GM21528 (cell line): Measurements from ENCODE around the gene HAUS6.
"Not testable (repeated sequence)": the region's sequence is repeated elsewhere in the genome, so short reads cannot be mapped to it uniquely, and the experiment has no call there.

Experiments
- ATAC-seq: cut with Tn5 transposase; IDR thresholded peaks from one replicate; pipeline ENCODE4 v1.9.1; 2021; ENCODE audit warnings: mild to moderate bottlenecking, moderate library complexity; ENCODE audit not compliant: unreplicated experiment, low FRiP score

HAUS6 gene, protein sequence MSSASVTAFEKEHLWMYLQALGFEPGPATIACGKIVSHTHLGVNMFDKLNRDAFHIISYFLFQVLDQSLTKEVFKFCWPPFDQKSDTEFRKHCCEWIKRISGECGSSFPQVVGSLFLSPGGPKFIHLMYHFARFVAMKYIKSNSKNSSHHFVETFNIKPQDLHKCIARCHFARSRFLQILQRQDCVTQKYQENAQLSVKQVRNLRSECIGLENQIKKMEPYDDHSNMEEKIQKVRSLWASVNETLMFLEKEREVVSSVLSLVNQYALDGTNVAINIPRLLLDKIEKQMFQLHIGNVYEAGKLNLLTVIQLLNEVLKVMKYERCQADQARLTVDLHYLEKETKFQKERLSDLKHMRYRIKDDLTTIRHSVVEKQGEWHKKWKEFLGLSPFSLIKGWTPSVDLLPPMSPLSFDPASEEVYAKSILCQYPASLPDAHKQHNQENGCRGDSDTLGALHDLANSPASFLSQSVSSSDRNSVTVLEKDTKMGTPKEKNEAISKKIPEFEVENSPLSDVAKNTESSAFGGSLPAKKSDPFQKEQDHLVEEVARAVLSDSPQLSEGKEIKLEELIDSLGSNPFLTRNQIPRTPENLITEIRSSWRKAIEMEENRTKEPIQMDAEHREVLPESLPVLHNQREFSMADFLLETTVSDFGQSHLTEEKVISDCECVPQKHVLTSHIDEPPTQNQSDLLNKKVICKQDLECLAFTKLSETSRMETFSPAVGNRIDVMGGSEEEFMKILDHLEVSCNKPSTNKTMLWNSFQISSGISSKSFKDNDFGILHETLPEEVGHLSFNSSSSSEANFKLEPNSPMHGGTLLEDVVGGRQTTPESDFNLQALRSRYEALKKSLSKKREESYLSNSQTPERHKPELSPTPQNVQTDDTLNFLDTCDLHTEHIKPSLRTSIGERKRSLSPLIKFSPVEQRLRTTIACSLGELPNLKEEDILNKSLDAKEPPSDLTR

DNA sequence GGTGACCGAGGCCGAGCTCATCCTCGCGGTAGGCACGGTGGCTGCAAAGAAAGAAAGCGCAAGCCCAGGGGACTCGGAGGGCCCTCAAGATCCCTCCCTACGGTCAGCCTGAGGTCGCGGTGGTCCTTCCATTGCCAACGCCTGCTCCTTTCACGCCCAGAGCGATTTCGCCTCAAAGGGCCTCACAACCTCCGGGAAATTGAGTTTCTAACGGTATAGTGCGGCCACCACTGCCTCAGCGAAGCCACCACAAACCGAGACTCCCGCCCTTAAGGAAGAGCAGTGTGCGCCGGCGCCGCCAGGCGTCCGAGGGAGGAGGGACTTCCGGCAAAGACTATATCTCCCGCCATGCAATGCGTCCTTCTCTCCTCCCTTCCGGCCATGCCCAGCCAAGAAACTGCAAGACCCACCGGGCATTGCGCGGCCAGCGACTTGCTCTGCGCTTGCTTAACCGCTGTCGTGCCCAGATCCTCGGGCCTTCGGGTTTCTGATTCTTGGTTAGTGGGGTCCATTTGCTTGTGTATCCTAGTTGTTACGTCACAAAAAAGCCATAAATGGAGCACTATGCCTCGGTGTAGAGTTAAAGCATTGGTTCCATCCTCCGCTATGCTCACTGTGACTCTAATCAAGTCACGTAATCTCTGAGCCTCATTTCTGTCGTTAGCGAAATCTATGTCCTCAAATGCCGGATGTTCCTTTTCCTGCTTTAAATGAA lies at the start of gene HAUS6:
TSS of gene HAUS6 (minus strand) at position 274 of the 715 bp plus-strand sequence. CDS start at position 21, 253 bp downstream.
- ATAC-seq: peak; percentile 99

DNA sequence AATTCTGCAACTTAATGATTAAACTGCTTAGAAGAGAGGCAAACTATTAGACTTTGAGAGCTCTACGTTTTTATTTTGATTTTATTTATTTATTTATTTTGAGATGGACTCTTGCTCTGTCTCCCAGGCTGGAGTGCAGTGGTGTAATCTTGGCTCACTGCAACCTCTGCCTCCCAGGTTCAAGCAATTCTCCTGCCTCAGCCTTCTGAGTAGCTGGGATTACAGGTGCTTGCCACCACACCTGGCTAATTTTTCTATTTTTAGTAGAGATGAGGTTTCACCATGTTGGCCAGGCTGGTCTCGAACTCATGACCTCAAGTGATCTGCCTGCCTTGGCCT lies 49.4 kb upstream of the HAUS6 start:
- ATAC-seq: not testable (repeated sequence)

- no peak for ATAC-seq
Observed at GRCh38 chr9:19151425-19152159, 48.9 kb upstream of the HAUS6 start.

- ATAC-seq: no peak
Observed at GRCh38 chr9:19149230-19149629, 46.5 kb upstream of the HAUS6 start.

DNA sequence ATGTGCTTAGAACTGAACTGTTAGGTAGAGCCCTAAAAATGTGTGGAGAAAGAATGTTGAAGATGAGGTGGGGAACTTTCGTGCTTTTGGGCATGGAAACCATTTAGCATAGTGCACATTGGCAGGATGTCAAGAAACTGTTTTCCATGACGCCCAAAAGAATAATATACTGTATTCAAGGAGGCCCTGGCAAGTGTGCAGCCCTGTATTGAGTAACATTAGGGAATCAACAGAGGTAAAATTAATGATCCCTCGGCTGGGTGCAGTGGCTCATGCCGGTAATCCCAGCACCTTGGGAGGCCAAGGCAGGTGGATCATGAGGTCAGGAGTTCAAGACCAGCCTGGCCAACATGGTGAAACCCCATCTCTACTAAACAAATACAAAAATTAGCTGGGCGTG lies 45.5 kb upstream of the HAUS6 start:
- no peak for ATAC-seq

- no peak for ATAC-seq
Observed at GRCh38 chr9:19146441-19147024, 43.8 kb upstream of the HAUS6 start.

- no peak for ATAC-seq
Observed at GRCh38 chr9:19145881-19146280, 43.2 kb upstream of the HAUS6 start.

- ATAC-seq: no peak
Observed at GRCh38 chr9:19140259-19140658, 37.6 kb upstream of the HAUS6 start.

- ATAC-seq: no peak
Observed at GRCh38 chr9:19138084-19138483, 35.4 kb upstream of the HAUS6 start.

- no peak for ATAC-seq
Observed at GRCh38 chr9:19137282-19137681, 34.6 kb upstream of the HAUS6 start.

DNA sequence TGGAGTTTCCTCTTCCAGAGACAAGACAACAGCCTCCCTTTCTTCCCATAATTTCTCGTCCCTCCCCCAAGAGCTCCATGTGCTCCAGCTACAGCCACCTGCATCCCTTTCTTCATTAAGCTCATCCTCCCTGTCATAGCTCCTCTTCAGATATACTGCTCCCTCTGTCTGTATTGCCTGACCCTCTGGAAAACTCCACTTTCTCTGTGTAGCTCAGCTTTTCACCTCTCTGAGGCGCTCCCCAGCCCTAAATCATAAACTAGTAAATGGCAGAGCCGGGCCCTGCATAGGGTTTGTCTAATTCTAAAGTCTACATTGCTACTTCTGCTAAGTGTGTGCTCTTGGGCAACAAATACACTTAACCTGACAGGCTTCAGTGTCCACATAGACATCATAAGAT lies 33.4 kb upstream of the HAUS6 start:
- no peak for ATAC-seq

GRCh38 chr9:19133549-19134345 lies 31.0 kb upstream of the HAUS6 start:
- no peak for ATAC-seq

- no peak for ATAC-seq
Observed at GRCh38 chr9:19130436-19130835, 27.7 kb upstream of the HAUS6 start.

DNA sequence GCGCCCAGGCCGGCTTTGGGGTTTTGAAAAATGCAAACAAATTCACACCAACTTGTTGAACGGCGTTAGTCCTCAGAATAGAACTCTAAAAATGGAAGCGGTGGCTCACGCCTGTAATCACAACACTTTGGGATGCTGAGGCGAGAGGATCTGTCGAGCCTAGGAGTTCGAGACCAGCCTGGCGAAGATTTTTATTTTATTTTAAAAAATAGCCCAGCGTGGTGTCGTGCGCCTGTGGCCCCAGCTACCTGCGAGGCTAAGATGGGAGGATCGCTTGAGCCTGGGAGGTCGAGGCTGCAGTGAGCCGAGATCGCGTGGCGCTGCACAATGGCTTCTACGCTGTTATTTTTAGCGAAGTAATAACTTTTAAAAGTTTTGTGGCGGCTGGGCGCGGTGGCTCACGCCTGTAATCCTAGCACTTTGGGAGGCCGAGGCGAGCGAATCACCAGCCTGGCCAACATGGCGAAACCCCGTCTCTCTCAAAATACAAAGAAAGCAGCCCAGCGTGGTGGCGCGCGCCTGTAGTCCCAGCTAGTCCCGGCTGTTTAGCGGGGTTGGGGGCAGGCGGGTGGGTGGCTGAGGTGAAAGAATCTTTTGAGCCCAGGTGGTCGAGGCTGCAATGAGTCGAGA lies 25.3 kb upstream of the HAUS6 start:
- peak; percentile 27 for ATAC-seq

- no peak for ATAC-seq
Observed at GRCh38 chr9:19124430-19124793, 21.7 kb upstream of the HAUS6 start.

DNA sequence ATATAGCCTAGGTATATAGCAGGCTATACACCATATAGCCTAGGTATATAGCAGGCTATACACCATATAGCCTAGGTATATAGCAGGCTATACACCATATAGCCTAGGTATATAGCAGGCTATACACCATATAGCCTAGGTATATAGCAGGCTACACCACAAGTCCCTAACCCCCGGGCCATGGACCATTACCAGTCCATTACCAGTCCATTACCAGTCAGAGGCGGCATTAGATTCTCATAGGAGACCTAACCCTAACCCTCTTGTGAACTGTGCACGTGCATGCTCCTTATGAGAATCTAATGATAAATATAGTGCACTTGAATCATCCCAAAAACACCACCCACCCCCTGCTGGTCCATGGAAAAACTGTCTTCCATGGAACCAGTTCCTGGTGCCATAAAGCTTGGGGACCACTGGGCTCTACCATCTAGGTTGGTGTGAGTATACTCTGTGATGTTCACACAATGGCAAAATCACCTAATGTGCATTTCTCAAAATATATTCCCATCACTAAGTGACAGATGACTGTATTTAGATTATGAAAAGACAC lies 19.9 kb upstream of the HAUS6 start:
- ATAC-seq: no peak

GRCh38 chr9:19120877-19121276 lies 18.2 kb upstream of the HAUS6 start:
- no peak for ATAC-seq

DNA sequence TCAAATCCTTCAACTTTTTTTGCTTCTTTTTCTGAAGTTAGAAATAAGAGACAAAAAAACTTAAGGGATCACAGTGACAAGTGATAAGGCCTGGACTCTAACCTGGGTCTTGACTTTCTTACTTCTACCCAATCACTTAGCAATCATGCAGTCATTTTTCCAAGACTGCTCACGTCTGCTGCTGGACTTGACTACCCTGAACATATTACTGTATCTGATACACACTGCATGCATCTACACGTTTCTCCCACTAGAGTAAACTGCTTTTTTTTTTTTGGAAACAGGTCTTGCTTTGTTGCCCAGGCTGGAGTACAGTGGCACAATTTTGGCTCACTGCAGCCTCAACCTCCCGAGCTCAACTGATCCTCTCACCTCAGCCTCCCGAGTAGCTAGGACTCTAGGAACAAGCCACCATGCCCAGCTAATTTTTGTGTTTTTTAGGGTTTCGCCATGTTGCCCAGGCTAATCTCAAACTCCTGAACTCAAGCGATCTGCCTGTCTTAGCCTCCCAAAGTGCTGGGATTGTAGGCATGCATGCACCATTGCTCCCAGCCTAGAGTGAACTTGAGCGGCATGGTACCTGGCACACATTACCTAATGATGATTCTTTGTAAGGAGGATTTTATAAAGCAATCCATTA lies 17.2 kb upstream of the HAUS6 start:
- no peak for ATAC-seq
